Testis (tissue), 2 donors: ENCODE data around the gene HOXD13.

Experiments used
- POLR2A ChIP-seq: fragments of 450-650 bp; IDR thresholded peaks from one replicate; pipeline ENCODE4 v1.6.1; 2017; ENCODE audit warnings: antibody characterized with exemption, mild to moderate bottlenecking, moderate library complexity
- TF ChIP-seq, protein P1 (sequence below), 3 experiments: fragments of 450-650 bp in 2 of 3; fragments of 200-600 bp in 1 of 3; sonication (generic) in 1 of 3; IDR thresholded peaks; one replicate each; pipeline ENCODE4 v1.5.1; 2016 to 2019; ENCODE audit warnings: antibody characterized with exemption in 3 of 3, mild to moderate bottlenecking in 2 of 3, moderate library complexity in 1 of 3

DNA sequence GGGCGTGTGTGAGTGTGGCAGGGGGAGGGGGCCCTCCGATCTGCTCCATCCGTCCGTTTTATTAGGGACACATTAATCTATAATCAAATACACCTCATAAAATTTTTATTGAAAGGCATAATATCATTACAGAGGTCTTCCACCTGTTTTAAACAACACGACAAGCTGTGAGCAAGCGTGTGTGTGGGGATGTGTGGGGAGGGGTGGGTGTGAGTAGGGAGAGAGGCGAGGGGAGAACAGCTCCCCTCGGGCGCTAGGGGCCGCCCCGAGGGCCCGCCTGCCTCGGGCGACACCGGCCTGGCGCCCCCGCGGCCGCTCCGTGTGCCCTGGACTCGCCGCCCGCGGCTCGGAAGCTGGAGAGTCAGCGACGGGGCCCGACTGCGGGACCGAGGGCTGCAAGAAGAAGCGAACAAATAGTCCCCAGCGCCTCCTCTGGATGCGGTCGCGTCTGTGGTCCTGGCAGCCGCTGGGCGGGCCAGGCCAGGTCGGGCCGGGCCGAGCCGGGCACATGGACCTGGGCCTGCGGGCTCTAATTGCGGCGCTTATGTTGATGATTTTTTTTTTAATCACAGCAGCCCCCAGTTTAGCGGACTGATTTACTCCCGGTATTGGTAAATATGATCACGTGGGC, 29.6 kb downstream of the HOXD13 start:
- TF ChIP-seq POLR2A = no peak
- TF ChIP-seq, protein P1, sequence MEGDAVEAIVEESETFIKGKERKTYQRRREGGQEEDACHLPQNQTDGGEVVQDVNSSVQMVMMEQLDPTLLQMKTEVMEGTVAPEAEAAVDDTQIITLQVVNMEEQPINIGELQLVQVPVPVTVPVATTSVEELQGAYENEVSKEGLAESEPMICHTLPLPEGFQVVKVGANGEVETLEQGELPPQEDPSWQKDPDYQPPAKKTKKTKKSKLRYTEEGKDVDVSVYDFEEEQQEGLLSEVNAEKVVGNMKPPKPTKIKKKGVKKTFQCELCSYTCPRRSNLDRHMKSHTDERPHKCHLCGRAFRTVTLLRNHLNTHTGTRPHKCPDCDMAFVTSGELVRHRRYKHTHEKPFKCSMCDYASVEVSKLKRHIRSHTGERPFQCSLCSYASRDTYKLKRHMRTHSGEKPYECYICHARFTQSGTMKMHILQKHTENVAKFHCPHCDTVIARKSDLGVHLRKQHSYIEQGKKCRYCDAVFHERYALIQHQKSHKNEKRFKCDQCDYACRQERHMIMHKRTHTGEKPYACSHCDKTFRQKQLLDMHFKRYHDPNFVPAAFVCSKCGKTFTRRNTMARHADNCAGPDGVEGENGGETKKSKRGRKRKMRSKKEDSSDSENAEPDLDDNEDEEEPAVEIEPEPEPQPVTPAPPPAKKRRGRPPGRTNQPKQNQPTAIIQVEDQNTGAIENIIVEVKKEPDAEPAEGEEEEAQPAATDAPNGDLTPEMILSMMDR (IDR thresholded peaks at IDR 0.05) = peak in 1 of 3 experiments; percentile 10
